Kidney glomerular epithelial cell (primary cell): Measurements from ENCODE around the gene TEDC2.
"Not testable (repeated sequence)": the region's sequence is repeated elsewhere in the genome, so short reads cannot be mapped to it uniquely, and the experiment has no call there.

ENCODE experiments used
- DNase-seq: peaks from one replicate; lab custom pipeline; 2025; lab: John Stamatoyannopoulos, UW

Gene TEDC2

DNA sequence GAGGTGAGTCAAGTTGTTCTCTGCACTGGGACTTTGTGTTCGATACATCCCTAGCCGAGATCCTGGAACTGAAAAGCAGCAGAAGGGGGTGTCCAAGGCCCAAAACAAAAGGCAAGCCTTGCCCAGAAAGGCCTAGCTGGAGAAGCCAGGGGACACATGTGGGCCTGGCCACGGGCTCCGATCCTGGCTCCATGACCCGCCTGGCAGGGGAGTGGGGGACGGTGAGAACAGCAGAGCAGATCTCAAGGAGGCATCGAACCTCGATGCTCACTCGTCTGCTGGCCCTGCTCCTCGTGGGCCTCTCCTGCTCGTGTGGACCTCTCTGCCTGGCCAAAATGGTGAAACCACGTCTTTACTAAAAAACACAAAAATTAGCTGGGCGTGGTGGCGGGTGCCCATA, 21.8 kb upstream of the TEDC2 start:
- DNase-seq: no peak

DNA sequence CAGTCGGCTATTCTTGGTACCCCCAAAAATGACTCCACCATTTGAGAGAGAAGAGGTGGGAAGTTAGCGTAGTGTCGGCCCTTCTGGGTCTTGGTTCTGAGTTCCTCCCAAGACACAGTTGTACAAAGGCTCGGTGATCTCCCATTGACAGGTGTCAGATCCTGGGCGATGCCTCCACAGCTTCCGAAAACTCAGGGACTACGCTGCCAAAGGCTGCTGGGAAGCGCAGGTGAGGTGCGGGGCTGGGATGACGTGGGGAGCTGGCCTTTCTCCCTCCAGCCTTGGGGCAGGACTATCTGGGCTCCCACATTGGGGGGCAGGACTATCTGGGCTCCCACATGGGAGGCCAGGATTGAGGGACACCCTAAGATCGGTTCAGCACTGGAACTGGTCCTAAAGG, 20.3 kb upstream of the TEDC2 start:
- no peak for DNase-seq

DNA sequence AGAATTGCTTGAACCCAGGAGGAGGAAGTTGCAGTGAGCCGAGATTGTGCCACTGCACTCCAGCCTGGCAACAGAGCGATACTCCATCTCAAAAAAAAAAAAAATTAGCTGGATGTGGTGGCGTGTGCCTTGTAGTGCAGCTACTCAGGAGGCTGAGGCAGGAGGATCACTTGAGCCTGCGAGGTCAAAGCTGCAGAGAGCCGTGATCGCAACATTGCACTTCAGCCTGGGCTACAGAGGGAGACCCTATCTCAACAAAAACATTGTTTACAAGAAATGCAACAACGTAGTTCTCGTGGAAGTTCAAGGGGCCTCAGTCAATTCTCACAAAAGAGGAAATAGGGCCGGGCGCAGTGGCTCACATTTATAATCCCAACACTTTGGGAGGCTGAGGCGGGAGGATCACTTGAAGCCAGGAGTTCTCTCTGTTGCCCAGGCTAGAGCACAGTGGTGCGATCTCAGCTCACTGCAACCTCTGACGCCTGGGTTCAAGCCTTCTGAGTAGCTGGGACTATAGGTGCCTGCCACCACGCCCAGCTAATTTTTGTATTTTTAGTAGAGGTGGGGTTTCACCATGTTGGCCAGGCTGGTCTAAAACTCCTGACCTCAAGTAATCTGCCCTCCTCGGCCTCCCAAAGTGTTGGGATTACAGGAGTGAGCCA, 18.6 kb upstream of the TEDC2 start:
- not testable (repeated sequence) for DNase-seq

DNA sequence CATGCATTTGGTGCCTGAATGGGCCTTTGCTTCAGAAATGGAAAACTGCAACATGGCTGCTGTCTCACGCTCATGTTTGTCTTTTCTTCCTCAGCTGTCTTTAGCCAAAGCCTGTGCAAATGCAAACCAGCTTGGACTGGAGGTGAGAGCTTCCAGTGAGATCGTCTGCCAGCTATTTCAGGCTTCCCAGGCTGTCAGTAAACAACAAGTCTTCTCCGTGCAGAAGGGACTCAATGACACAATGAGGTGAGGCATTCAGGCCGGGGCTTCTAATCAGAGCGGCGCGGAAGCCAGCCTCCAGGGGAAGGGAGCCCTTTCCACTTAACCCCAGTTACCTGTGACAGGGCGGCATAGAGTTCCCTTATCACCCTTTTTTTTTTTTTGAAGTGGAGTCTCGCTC, 16.4 kb upstream of the TEDC2 start:
- DNase-seq: no peak

DNA sequence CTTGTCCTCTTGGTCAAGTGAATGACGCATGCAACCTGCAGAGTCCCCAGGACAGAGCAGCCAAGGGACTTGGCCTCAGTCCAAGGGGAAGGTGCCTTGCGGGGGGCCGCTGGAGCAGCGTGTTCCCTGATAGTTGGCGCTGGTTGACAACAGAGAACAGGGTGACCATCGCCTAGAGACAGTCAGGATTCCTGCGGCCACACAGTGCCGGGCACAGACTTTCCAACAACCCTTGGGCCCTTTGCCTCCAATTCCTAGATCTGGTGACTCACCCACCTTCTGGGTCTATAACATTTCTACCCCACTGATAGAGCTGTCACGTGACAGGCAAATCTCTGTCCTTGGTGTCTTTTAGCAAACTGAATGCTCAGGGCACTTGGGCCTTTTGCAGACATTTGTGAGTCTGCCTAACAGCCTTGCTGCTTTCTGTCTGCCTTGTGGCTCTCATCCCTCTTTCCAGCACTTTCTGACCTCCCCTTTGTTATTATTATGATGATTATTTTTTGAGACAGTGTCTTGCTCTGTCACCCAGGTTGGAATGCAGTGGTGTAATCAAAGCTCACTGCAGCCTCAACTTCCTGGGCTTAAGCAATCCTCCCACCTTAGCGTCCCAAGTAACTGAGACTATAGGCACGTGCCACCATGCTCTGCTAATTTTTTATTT, 11.9 kb upstream of the TEDC2 start:
- no peak for DNase-seq

DNA sequence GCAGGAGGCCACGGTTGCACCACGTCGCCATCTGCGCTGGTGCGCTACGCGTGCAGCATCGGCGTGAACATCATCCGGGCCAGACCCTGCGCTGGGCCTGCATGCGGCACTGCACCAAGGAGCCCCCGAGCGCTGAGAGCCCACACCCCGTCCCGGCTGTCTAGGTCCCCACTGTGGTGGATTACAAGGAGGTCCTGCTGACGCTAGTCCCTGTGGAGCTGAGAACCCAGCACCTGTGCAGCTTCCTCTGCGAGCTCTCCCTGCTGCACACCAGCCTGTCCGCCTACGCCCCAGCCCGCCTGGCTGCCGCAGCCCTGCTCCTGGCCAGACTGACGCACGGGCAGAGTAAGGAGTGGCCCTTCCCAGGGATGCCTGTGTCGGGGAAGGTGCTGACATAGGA, 10.8 kb upstream of the TEDC2 start:
- no peak for DNase-seq

DNA sequence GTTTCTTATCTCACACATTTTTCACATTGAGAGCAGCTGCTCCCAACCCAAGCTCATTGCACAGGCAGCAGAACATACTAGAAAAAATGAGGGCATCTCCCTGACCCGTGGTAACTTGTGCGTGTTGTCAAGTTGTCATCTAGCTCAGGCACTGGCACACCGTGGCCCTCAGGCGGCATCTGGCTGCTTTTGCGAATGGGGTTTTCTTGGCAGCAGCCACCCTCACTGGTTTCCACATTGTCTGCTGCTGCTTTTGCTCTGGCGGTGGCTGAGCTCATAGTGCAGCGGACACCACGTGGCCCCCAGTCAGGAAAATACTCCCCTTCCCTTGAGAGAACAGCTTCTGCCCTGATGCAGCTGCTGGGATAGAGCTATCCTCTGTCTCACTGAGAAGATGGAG, 9.4 kb upstream of the TEDC2 start:
- DNase-seq: no peak

DNA sequence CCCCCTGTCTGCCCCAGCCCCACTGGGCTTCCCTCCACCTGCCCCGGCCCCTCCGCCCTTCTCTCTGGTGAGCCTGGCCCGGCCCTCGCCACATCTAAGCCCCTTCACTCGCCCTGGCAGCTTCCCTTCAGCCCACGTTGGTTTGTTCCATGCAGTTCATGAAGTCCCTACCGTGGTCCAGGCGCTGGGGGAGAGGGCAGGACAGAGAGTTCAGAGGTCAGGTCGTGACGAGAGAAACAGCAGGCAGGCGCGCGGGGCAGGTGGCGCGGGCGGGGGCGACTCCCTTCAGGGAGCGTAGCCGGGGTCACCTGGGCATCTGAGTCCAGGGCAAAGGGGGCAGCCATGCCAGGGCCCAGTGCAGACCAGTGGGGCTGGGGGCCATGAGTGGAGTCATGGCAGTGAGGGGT, 8.9 kb upstream of the TEDC2 start:
- no peak for DNase-seq

DNA sequence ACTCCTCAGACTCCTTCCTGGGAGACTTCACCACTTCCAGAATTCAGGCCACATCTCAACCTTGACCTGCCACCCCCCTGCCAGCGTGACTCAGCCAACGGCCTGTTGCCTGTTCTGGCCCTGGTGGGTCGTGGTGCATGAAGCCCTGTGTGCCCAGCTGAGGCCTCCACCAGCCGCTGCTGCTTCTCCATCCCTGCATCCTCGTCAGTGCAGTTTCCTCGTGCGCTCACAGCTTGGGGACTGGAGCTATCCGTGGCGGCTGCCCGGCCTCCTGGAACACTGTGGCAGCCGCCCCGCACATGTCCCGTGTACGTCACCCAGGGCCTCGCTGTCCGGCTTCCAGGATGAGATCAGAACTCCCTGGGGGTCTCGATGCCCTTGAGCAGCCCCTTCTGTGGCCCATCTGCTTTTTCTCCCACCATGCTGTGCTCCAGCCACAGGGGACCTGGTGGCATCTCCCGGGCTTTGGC, 8.0 kb upstream of the TEDC2 start:
- no peak for DNase-seq

DNA sequence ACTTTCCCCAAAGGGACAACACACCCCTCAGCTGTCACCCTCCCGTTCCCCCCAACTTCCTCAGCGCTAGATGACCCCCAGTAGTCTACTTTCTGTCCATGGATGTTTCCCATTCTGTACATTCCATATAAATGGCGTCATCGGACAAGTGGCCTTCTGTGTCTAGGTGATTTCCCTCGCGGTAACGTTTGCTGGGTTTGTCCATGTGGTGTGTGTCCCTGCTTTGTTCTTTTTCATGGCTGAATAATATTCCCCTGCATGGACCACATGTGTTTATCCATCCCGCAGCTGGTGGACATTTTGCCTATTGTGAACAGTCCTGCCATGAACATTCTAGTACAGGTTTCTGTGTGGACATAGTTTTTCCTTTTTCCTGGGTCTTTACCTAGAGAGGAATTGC, 7.3 kb upstream of the TEDC2 start:
- DNase-seq: no peak

DNA sequence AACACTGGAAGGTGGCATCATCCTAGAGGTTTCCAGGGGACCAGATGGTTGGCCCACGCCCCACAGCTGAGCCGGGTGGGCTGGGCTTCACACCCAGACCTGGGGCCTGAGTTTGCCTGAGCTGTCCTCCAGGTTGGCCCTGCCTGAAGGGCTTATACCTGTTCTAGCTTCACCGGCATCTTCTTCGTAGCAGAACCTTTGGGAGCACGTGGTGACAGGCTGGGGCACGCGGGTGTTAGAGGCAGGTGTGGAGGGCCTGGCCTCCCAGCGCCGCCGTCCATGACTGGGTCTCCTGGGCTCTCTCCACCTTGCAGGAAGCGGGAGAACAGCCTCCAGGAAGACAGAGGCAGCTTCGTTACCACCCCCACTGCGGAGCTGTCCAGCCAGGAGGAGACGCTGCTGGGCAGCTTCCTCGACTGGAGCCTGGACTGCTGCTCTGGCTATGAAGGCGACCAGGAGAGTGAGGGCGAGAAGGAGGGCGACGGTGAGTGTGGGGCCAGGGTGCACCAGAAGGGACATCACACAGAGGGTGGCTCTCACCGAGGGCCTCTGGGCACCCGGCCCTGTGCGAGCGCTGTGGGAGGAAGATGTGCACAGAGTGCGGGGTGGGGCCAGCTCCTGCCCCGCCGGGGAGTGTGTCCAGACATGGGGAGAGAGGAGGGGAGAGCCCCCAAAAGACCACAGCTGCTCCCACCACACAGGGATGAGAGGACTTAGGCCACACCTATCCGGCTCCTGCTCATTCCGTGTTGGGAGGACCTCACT, 4.6 kb upstream of the TEDC2 start:
- DNase-seq: no peak

DNA sequence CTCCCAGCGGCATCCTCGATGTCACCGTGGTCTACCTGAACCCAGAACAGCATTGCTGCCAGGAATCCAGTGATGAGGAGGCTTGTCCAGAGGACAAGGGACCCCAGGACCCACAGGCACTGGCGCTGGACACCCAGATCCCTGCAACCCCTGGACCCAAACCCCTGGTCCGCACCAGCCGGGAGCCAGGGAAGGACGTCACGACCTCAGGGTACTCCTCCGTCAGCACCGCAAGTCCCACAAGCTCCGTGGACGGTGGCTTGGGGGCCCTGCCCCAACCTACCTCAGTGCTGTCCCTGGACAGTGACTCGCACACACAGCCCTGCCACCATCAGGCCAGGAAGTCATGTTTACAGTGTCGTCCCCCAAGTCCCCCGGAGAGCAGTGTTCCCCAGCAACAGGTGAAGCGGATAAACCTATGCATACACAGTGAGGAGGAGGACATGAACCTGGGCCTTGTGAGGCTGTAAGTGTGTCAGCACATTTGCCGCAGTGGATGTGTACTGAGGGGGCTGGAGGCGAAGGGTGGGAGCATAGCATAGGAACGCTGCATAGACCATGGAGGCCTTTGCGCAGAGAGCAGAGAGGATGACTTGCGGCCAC, 3.3 kb upstream of the TEDC2 start:
- DNase-seq: no peak

DNA sequence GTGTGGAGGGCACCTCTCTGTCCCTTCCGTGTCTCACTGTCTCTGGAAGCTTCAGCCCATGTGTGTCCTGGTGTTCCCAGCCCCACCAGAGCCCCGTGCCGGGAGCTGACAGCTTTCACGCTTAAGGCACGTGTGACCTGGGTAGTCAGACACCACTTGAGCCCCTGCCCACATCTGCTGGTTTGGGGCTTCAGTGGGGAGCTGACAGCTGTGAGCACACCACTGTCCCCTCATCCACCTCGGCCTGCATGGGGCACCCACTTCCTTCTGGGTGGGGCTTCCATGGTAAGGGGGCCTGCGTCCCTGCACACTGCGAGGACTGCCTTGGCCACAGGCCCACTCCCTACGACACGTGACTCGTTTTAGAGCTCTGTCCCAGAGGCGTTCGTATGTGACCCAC, 2.6 kb upstream of the TEDC2 start:
- DNase-seq: no peak

DNA sequence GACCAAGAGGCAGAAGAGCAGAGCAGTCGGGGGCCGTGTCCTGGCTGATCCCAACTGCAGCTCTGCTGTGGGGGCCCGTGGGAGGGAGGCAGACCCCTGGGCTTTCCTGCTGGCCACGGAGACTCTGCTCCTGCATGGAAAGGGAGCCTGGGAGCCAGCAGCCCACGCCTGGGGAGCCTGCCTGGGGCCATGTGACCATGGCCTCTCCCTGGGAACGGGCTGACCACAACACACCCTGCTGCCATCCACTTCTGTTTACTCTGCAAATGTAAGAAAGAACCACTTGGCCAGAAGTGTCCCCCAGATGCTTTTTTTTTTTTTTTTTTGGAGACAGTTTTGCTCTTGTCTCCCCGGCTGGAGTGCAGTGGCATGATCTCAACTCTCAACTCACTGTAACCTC, 2.0 kb upstream of the TEDC2 start:
- no peak for DNase-seq

DNA sequence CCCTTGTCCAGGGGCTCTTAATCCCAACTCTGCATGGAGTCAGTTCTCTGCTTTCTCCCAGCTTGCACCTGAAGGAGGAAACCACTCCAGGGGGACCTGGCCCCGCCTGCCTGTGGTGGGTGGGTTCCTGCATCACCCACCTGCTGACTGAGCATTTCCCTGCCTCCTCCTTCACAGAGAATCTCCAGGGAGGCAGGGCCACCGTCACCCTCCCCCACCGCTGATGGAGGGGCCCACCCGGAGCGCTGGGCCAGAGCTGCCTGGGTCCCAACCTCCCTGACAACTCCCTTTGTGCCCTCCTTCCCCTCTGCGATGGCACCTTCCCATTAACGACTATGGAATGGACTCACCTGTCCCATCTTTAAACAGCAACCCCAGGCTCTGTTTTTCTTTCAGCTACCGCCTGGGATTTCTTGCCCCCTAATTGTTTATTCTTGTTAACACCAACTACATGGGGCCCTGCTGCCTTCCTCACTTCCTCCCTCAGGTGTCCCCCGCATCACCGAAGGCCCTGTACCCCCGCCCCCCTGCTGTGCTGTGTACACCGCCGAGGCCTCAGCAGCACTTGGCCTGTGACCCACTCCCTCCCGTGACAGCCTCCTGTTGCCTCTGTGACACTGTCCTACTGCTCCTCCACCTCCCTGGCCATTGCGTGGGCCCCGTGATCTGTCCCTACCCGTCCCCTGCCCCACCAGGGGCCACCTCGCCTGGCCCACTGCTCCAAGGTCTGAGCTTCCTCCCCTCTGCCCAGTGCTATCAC, 842 bp upstream of the TEDC2 start:
- DNase-seq: no peak

DNA sequence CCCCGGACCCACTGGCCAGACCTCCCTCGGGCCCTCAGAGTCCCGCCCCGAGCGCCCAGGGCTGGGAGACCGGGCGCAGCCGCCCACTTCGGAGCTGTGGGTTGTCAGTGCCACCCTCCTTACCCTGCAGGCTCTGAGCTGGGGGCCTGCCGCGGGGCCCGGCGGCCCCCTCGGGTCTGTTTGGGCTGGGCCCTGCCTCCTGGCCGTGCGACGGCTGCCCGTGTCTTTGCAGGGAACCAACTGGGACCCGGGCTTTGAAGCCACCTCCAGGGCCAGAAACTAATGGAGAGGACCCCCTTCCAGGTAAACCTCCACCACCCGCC, 443 bp downstream of the TEDC2 start:
- no peak for DNase-seq

DNA sequence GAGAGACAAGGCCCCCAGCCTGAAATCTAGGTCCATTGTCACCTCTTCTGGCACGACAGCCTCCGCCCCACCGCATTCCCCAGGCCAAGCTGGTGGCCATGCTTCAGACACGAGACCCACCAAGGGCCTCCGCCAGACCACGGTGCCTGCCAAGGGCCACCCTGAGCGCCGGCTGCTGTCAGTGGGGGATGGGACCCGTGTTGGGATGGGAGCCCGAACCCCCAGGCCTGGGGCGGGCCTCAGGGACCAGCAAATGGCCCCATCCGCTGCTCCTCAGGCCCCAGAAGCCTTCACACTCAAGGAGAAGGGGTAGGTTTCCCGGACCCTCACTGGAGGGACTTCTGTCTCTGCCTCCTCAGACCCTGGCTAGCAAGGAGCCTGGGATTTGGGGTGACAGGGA, 1.0 kb downstream of the TEDC2 start:
- DNase-seq: no peak

DNA sequence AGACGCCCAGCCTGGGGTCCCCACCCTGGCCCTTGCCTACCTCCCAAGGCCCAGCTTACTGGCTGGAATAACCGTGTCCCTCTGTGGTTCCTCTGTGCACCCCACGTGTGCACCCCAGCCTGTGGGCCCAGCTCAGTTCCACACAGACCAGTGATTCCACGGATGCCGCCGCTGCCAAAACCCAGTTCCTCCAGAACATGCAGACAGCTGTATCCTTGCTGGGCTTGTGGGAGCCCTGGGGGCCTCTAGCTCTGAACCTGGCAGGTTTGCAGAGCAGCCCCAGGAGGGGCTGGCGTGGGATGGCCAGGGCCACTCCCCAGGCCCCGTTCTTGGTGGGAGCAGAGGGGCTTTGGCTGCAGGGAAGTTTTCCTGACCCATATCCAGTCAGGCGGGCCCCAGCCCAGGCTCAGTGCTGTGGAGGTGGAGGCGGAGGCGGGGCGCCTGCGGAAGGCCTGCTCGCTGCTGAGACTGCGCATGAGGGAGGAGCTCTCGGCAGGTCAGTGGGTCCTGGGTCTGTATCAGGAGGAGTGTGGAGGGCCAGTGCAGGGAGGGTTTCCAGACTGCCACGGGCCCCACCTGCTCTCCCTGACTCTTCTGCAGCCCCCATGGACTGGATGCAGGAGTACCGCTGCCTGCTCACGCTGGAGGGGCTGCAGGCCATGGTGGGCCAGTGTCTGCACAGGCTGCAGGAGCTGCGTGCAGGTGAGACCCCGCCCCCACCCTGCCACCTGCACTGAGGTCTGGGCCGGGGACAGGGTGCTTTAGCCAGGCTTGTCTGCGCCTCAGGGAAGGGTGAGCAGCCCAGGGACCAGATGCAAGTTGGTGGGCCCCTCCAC, 2.3 kb downstream of the TEDC2 start:
- DNase-seq: no peak

DNA sequence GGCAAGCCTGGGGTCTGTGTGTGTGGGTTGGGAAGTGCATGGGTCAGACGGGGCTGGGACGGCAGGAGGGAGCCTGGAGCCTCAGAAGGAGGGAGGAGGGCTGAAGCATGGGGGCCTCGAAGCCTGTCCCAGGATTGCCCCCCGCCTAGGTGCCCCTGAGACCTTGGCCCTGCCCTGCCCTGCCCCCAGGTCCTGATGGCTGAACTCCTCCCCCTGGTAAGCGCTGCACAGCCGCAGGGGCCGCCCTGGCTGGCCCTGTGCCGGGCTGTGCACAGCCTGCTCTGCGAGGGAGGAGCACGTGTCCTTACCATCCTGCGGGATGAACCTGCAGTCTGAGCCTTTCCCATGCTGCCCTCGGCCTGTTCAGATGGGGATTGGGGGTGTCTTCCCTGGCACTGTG, 4.4 kb downstream of the TEDC2 start:
- DNase-seq: no peak

DNA sequence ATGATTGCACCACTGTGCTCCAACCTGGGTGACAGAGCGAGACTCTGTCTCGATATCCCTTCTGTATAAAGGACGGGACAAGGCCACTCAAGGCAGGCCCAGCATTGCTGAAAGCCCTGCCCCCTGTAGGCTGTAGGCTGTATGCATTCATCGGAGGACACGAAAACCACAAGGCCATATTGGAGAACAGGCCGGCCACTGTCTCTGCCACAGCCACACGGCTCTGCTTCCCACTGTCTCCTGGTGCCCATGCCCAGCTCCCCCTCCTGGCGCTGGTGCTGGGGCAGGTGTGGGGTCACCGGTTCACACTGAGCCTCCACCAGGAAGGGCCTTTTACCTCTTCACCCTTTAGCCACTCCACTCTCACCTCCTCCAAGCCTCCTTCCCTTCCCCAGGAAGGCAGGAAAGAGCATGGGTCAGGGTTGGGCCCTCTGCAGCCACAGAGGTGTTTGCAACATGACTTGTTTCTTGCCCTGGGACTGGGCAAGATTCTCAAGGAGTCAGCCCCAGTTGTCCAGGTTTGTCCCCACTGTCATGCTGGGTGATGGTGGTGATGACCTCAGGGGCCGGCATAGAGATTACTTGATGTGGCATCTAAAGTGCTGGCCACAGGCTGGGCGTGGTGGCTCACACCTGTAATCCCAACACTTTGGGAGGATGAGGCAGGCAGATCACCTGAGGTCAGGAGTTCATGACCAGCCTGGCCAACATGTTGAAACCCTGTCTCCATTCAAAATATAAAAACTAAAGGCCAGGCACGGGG, 5.9 kb downstream of the TEDC2 start:
- DNase-seq: no peak
